GM12878 (cell line): ENCODE results near the gene SHH. TPM values are rescaled to one million over a fixed set of nuclear protein-coding genes. Genes with fewer than 3 reads are reported as not detected.

Experiments
- ATAC-seq: fragments of 200-7000 bp; cut with Tn5 transposase; 3 replicates; pipeline ENCODE4 v1.9.1; 2020; ENCODE audit warnings: mild to moderate bottlenecking, moderate library complexity
- BruUV-seq: library from RNA; stranded (reverse); fragments of 400-500 nt; replicated peaks from 2 replicates; lab custom pipeline; 2021; lab: Mats Ljungman, UMichigan
- CTCF ChIA-PET: fragments of 300-600 bp; sonication (Branson Sonifier 250); formaldehyde crosslinking; extraction: SDS; loops from one replicate; lab custom pipeline; 2021; ENCODE audit warnings: inconsistent platforms; lab: Yijun Ruan, JAX
- POLR2A ChIA-PET: fragments of 350-600 bp; formaldehyde crosslinking; extraction: SDS; loops from one replicate; lab custom pipeline; 2021; ENCODE audit warnings: inconsistent platforms; lab: Charles Lee
- RAD21 ChIA-PET: fragments of 300-600 bp; sonication (Branson Sonifier 250); formaldehyde crosslinking; loops from one replicate; lab custom pipeline; 2023; ENCODE audit warnings: antibody characterized with exemption; ENCODE audit not compliant: unreplicated experiment; lab: Charles Lee
- SMC1A ChIA-PET: fragments of 300-600 bp; sonication (Branson Sonifier 250); formaldehyde crosslinking; loops from one replicate; lab custom pipeline; 2023; ENCODE audit not compliant: unreplicated experiment, uncharacterized antibody; lab: Charles Lee
- DNase-seq: peaks from one replicate; pipeline ENCODE4 v3.0.0-alpha.2; 2011; ENCODE audit warnings: low read depth, low spot score
- FAIRE-seq: peaks from 3 replicates; lab custom pipeline; 2011; peaks lifted over from hg19 to GRCh38; lab: Jason Lieb, UNC
- H2AFZ ChIP-seq: 2 replicates; pipeline ENCODE4 v1.6.0; 2011; ENCODE audit warnings: low read depth, low read length, control low read depth; ENCODE audit not compliant: control insufficient read depth
- H3K27ac ChIP-seq: 2 replicates; pipeline ENCODE4 v1.5.1; 2011; ENCODE audit warnings: control low read depth; ENCODE audit not compliant: control insufficient read depth, insufficient read depth
- H3K27me3 ChIP-seq, 2 experiments: replicated peaks in 1 of 2; 2 replicates each; pipeline versions ENCODE4 v1.6.0 to v1.6.1; 2011; ENCODE audit warnings: low read length in 1 of 2; ENCODE audit not compliant: control insufficient read depth in 2 of 2, insufficient read depth in 2 of 2
- H3K36me3 ChIP-seq, 2 experiments: 2 replicates each; pipeline ENCODE4 v1.5.1; 2011; ENCODE audit warnings: low read length in 1 of 2; ENCODE audit not compliant: control insufficient read depth in 2 of 2, insufficient read depth in 2 of 2
- H3K4me1 ChIP-seq: 2 replicates; pipeline ENCODE4 v1.6.1; 2011; ENCODE audit warnings: mild to moderate bottlenecking, low read length, moderate library complexity, mixed read lengths; ENCODE audit not compliant: control insufficient read depth, insufficient read depth
- H3K4me2 ChIP-seq: 2 replicates; pipeline ENCODE4 v1.6.0; 2011; ENCODE audit warnings: control low read depth; ENCODE audit not compliant: control insufficient read depth, insufficient read depth
- H3K4me3 ChIP-seq: fragments of 200-600 bp; sonication (generic); 2 replicates; pipeline ENCODE4 v1.5.1; 2016
- H3K79me2 ChIP-seq: 2 replicates; pipeline ENCODE4 v1.6.0; 2011; ENCODE audit warnings: low read length; ENCODE audit not compliant: control insufficient read depth, insufficient read depth
- H3K9ac ChIP-seq: 2 replicates; pipeline ENCODE4 v1.8.0; 2011; ENCODE audit warnings: low read length, control low read depth, mixed read lengths; ENCODE audit not compliant: control insufficient read depth, insufficient read depth
- H3K9me3 ChIP-seq: replicated peaks from 3 replicates; pipeline ENCODE4 v1.5.1; 2011; ENCODE audit warnings: mild to moderate bottlenecking, low read length; ENCODE audit not compliant: control insufficient read depth, insufficient read depth
- H4K20me1 ChIP-seq: 2 replicates; pipeline ENCODE4 v1.6.0; 2011; ENCODE audit not compliant: control insufficient read depth, insufficient read depth
- CBX3 ChIP-seq: fragments of 200-600 bp; sonication (generic); IDR thresholded peaks from 2 replicates; pipeline ENCODE4 v1.6.1; 2016; ENCODE audit warnings: low read depth, borderline replicate concordance
- HDAC6 ChIP-seq: fragments of 200-600 bp; sonication (generic); IDR thresholded peaks from one replicate; pipeline ENCODE4 v1.8.0; 2017; ENCODE audit warnings: antibody characterized with exemption; ENCODE audit not compliant: unreplicated experiment
- NR2C1 ChIP-seq: fragments of 450-650 bp; IDR thresholded peaks from 2 replicates; pipeline ENCODE4 v1.6.1; 2017; ENCODE audit warnings: antibody characterized with exemption, mild to moderate bottlenecking, moderate library complexity
- PAX5 ChIP-seq: IDR thresholded peaks from 2 replicates; pipeline ENCODE4 v1.6.1; 2011; ENCODE audit warnings: low read depth, low read length, borderline replicate concordance
- PML ChIP-seq: IDR thresholded peaks from 2 replicates; pipeline ENCODE4 v1.6.1; 2012; ENCODE audit warnings: low read length, inconsistent platforms
- POU2F2 ChIP-seq: IDR thresholded peaks from 3 replicates; pipeline ENCODE4 v1.6.1; 2011; ENCODE audit warnings: low read depth, mild to moderate bottlenecking, low read length, borderline replicate concordance
- WGBS: methylation state at CpG from one replicate; pipeline ENCODE4 v1.1.6; 2016; ENCODE audit warnings: low lambda C conversion rate; ENCODE audit not compliant: insufficient replicate concordance, insufficient coverage; ENCODE audit errors: missing lambda C conversion rate; 5-methylcytosine and 5-hydroxymethylcytosine counted together
- in situ Hi-C: fragments of 300-500 bp; cut with MboI; formaldehyde crosslinking; loops from 9 replicates; pipeline ENCODE4 v1.14.3; 2018; ENCODE audit warnings: mixed read lengths
- intact Hi-C: fragments of 100-400 bp; cut with micrococcal nuclease; formaldehyde crosslinking; loops from one replicate; pipeline ENCODE4 v1.14.2; 2022; ENCODE audit not compliant: unreplicated experiment
- polyA plus RNA-seq, 11 experiments: library from polyadenylated mRNA; depleted of rRNA in 4 of 11; unstranded in 6 of 11; stranded (reverse) in 5 of 11; fragments of >200 nt; fragmentation: Nextera tagmentation in 4 of 11; fragmentation: Illumina TruSeq in 1 of 11; extraction: Ambion mirVana in 4 of 11; extraction: Trizol in 1 of 11; gene quantifications; 1 replicate in 1 of 11; 2 replicates in 10 of 11; pipeline versions ENCODE4 v1.2.1 to v1.2.3, GENCODE V29; 2011 to 2016; ENCODE audit warnings: inconsistent platforms in 2 of 11, missing spikeins in 2 of 11, low read depth in 1 of 11
- total RNA-seq, 4 experiments: library from RNA; depleted of rRNA in 3 of 4; stranded (reverse); fragments of >200 nt in 3 of 4; fragmentation: Illumina TruSeq in 1 of 4; extraction: Trizol in 1 of 4; gene quantifications; 2 replicates each; pipeline versions ENCODE4 v1.2.1 to v1.2.3, GENCODE V29; 2013 to 2021

Gene SHH
- total and polyA plus RNA-seq, 10 of the 15 experiments (the other 5 are each of a cell fraction or from before 2014, with no cell fraction given): not detected

DNA sequence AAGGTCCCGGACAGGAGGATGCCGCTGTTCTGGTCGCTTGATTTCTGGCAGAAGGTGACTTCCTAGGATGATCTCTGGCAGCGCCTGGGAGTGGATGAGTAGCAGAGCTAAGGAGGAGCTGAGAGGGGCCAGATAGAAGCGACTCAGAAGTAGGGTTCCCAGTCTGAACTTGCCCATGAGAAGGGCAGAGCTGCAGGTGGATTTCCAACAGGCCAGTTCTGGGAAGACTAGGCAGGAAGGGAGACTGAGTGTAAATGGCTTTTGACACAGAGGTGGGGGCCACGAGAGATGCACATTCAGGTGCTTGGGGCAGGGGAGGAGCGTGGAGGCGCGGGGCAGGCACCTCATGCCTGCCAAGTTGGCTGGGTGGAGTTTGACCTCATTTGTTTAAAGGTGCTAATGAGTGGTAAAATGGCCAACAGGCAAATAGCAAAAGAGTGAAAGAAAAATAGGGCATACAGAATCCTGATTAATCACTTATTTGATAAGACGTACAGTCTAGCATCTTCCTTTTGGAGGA is 58.8 kb downstream of the SHH start:
- FAIRE-seq: no peak
- peak overlapping the region; percentile 87 for H3K4me2 ChIP-seq
- intact Hi-C loops: loop anchor here (10.0 kb wide), 1 partner anchor 549 kb away; no protein-coding TSS in a partner anchor
- TF ChIP-seq PAX5 (0 out of 2 replicates have a peak, but pooled peaks have one; percentile 16), HDAC6 (no peak), POU2F2 (no peak), NR2C1 (no peak), PML (0 out of 2 replicates have a peak, but pooled peaks have one; percentile 31), CBX3 (no peak)
- TF ChIP-seq, all 136 proteins: peak for 2
- Histone ChIP-seq H3K9ac (peak overlapping the region; percentile 44; the same call in 1 of the 2 replicates), H3K36me3 (peaks cover 4 to 5% of the 10 kb centered on the region in 2 experiments; a peak in 3 of 4 replicates), H2AFZ (no peak overlapping the region), H4K20me1 (no peaks in the 10 kb centered on the region), H3K9me3 (peaks cover 4% of the 10 kb centered on the region; the same call in 2 of the 3 replicates), H3K4me1 (peaks cover 48% of the 10 kb centered on the region), H3K4me3 (peak overlapping the region; percentile 59), H3K27ac (peak overlapping the region; percentile 86), H3K27me3 (no peaks in the 10 kb centered on the region), H3K79me2 (peaks cover 82% of the 10 kb centered on the region)
- ChIA-PET SMC1A (interaction anchor here (0.8 to 1.6 kb wide), 5 partner anchors 13 to 155 kb away, joined by 4 to 7 read pairs (median 5); no protein-coding TSS in a partner anchor), CTCF (interaction anchor here (1.0 to 3.9 kb wide), 6 partner anchors 9 to 156 kb away, joined by 3 to 15 read pairs (median 4); no protein-coding TSS in a partner anchor), RAD21 (interaction anchor here (0.9 to 1.4 kb wide), 4 partner anchors 9 to 155 kb away, joined by 3 to 6 read pairs (median 4); no protein-coding TSS in a partner anchor), POLR2A (no interaction called here)
- BruUV-seq: no TSS peak
- DNase-seq (no peak), ATAC-seq (peak; percentile 36)
- in situ Hi-C loops: loop anchor here (10.0 to 25.0 kb wide), 2 partner anchors 366 to 549 kb away; no protein-coding TSS in a partner anchor
- 52% methylated on average over 10 of the region's 10 CpGs for WGBS
